ENCODE data around the gene TJP1.

DNA sequence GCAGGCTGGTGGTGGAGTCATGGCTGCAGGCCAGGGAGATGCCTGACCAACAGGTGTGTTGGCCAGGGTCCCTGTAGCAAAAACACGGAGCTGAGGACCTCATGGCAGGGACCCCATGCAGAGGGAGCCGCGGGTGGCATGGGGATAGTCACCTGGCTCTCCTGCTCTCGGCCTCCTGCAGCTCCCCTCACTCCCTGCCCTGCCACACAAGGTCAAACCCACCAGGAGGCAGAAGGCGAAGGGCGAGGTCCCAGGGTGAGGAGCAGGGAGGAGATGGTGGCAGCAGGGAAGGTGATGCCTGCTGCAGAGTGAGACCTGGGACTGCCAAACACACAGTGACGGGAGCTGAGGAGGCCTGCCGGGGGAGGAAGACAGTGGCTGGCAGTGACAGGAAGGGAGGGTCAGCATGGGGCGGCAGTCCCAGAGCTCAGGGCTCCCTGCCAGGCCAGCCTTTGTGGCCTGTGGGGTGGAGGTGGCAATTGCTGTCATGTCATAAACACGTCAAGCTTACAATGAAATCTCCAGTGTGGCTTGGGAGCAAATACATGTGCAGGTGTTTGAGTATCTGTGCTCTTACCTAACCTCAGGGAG is 144.3 kb downstream of the TJP1 start:
- TF ChIP-seq GATA2 (IDR thresholded peaks at IDR 0.05; ENCODE audit: low read depth, low read length) (no peak), GATA3 (IDR thresholded peaks at IDR 0.05; ENCODE audit: low read depth, low read length) (no peak)
